DND-41 (cell line): Measurements from ENCODE around the gene CNEP1R1.
A peak's percentile ranks its signal among the peaks of the same experiment; 100 is the strongest.

Experiments used
- EZH2 ChIP-seq: IDR thresholded peaks from 3 replicates; pipeline ENCODE4 v1.6.1; 2012; ENCODE audit warnings: borderline replicate concordance, low read depth, mild to moderate bottlenecking, moderate library complexity, low read length, inconsistent platforms; ENCODE audit not compliant: severe bottlenecking
- TF ChIP-seq, protein P1 (sequence below): IDR thresholded peaks from 2 replicates; pipeline ENCODE4 v1.5.1; 2012; ENCODE audit warnings: borderline replicate concordance, low read length, moderate library complexity, mild to moderate bottlenecking; ENCODE audit not compliant: poor library complexity, severe bottlenecking; ENCODE audit errors: extremely low read depth

DNA sequence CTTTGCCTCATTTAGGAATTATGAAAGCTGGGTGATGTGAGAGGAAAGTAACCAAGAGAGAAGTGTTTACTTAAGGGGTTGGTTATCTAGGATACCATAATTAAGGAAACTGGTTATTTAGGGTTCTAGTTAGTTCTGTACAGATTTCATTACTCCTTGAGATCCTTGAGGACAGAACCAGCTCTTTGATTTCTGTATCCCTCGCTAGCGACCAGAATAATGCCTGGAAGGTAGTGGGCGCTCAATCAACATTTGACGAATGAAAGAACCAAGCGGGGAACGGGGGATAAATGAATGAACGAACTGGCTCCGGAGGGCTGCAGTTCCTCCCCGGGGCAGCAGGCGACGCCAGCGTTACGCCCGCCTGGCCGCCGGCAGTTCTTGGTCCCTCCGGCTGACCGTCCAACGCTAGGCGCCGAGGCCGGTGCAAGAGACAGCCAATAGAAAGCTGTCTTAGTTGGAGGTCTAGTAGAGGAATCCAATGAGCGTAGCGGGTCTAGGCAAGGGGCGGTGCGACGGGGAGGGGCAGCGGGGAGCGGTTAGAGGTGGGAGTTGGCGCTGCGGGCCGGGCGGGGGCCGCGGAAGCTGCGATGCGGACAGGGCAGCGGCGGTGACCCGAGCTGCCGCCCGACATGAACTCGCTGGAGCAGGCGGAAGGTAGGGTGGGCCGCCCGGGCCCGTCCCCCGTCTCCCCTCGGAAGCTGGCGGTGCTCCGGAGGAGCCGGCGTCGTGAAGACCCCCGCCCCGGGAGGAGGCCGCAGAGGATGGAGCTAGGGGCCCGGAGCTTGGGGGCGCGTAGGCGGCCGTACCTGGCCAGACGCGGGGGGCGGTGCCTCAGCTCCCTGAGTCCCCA lies at the start of gene CNEP1R1:
- no peak for TF ChIP-seq EZH2
- TF ChIP-seq, protein P1, sequence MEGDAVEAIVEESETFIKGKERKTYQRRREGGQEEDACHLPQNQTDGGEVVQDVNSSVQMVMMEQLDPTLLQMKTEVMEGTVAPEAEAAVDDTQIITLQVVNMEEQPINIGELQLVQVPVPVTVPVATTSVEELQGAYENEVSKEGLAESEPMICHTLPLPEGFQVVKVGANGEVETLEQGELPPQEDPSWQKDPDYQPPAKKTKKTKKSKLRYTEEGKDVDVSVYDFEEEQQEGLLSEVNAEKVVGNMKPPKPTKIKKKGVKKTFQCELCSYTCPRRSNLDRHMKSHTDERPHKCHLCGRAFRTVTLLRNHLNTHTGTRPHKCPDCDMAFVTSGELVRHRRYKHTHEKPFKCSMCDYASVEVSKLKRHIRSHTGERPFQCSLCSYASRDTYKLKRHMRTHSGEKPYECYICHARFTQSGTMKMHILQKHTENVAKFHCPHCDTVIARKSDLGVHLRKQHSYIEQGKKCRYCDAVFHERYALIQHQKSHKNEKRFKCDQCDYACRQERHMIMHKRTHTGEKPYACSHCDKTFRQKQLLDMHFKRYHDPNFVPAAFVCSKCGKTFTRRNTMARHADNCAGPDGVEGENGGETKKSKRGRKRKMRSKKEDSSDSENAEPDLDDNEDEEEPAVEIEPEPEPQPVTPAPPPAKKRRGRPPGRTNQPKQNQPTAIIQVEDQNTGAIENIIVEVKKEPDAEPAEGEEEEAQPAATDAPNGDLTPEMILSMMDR = peak; percentile 100
